Hematopoietic multipotent progenitor cell treated with erythropoietin and hydrocortisone succinate and interleukin-3 and kit ligand, for 17 days (in vitro differentiated cells): ENCODE measurements around the gene OR51T1.
"Not testable (repeated sequence)": the region's sequence is repeated elsewhere in the genome, so short reads cannot be mapped to it uniquely, and the experiment has no call there.

Source experiments
- DNase-seq: peaks from one replicate; pipeline ENCODE4 v3.0.0-alpha.2; 2015; ENCODE audit warnings: low spot score

OR51T1 gene, protein sequence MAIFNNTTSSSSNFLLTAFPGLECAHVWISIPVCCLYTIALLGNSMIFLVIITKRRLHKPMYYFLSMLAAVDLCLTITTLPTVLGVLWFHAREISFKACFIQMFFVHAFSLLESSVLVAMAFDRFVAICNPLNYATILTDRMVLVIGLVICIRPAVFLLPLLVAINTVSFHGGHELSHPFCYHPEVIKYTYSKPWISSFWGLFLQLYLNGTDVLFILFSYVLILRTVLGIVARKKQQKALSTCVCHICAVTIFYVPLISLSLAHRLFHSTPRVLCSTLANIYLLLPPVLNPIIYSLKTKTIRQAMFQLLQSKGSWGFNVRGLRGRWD

DNA sequence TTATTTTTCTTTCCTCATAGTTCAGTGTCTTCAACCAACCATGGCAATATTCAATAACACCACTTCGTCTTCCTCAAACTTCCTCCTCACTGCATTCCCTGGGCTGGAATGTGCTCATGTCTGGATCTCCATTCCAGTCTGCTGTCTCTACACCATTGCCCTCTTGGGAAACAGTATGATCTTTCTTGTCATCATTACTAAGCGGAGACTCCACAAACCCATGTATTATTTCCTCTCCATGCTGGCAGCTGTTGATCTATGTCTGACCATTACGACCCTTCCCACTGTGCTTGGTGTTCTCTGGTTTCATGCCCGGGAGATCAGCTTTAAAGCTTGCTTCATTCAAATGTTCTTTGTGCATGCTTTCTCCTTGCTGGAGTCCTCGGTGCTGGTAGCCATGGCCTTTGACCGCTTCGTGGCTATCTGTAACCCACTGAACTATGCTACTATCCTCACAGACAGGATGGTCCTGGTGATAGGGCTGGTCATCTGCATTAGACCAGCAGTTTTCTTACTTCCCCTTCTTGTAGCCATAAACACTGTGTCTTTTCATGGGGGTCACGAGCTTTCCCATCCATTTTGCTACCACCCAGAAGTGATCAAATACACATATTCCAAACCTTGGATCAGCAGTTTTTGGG lies at the start of gene OR51T1:
Gene OR51T1, plus strand, starts transcription at position 41 of the 641 bp plus-strand sequence. Its CDS starts 0 bp downstream, at position 41.
- DNase-seq, result no peak

DNA sequence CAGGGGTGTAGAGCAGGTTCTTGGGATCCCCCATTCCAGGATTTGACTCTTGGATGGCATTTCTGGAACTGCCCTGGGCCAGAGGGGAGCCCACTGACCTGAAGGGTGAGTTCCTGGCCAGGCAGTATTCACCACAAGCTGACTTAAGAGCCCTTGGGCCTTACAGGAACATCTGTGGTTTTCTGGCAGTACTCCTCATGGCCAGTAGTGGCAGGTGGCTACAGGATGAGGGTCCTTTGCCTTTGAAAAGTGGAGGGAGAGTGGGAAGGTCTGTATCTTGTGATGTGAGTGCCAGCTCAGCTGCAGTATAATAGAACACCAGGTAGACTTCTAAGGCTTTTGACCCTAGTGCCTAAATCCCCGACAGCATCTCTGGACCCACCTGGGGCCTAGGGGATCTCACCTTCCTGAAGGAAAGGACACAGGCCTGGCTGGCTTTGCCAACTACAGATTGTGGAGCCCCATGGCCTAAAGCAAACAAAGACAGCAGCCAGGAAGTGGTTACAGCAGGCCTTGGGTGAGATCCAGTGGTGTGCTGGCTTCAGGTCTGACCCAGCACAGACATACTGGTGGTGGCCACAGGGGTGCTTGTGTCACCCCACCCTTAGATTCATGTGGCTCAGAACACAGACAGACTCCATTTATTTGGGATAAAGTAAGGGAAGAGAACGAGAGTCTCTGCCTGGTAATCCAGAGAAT lies 41.7 kb upstream of the OR51T1 start:
- no peak for DNase-seq

DNA sequence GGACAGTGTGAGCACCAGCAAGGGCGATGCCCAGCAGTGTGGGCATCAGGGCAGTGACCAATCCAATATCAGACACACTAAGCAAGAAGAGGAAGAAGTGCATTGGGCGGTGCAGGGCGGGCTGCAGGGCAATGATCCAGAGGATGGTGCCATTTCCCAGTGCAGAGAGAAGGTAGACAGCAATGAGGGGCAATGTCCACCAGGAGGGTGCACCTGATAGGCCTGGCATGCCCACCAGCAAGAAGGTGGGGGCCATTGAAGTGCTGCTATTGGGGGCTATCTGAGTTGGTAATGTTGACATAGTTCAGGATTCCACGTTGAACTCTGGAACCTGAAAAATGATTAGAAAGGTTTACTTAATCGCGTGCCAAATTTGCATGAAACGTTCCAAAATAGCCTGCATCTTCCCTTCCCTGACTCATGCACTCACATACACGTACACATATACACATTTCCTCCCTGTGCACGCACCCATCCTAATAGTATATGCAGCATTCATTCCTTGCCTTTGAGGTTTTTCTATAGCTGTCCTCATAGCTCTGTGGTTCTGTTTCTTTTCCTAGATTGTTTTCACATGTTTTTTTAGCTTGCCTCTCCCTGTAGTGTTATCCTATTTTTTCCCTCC lies 32.7 kb upstream of the OR51T1 start, which contains the start of gene OR51S1:
Gene OR51S1, minus strand, starts transcription at position 301 of the 625 bp plus-strand sequence. Its CDS starts 0 bp downstream, at position 301.
- no peak for DNase-seq

DNA sequence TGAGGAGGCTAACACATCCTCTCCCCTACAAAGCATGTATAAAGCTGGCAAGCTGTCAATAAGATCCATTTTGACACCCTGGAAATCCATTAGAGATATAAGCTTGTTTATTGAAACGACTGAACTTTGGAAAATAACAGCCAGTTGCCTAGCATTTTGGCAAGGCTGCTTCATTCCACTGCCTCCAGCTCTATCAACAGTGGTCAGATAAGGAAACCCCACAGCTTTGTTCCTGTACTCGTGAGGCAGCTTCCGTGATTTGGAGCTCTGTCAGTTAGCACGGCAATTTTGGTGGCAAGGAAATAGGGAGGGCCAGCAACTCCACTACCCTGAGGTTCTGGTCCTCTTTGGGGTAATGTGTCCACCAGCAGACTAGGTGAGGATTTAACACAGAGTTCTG lies 30.7 kb upstream of the OR51T1 start:
- no peak for DNase-seq

DNA sequence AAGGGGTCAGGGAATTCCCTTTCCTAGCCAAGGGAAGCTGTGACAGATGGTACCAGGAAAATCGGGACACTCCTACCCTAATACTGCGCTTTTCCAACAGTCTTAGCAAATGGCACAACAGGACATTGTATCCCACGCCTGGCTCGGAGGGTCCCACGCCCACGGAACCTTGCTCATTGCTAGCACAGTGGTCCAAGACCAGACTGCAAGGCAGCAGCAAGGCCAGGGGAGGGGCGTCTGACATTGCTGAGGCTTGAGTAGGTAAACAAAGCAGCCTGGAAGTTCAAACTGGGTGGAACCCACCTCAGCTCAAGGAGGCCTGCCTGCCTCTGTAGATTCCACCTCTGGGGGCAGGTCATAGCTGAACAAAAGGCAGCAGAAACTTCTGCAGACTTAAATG lies 27.4 kb upstream of the OR51T1 start:
- DNase-seq, result not testable (repeated sequence)

DNA sequence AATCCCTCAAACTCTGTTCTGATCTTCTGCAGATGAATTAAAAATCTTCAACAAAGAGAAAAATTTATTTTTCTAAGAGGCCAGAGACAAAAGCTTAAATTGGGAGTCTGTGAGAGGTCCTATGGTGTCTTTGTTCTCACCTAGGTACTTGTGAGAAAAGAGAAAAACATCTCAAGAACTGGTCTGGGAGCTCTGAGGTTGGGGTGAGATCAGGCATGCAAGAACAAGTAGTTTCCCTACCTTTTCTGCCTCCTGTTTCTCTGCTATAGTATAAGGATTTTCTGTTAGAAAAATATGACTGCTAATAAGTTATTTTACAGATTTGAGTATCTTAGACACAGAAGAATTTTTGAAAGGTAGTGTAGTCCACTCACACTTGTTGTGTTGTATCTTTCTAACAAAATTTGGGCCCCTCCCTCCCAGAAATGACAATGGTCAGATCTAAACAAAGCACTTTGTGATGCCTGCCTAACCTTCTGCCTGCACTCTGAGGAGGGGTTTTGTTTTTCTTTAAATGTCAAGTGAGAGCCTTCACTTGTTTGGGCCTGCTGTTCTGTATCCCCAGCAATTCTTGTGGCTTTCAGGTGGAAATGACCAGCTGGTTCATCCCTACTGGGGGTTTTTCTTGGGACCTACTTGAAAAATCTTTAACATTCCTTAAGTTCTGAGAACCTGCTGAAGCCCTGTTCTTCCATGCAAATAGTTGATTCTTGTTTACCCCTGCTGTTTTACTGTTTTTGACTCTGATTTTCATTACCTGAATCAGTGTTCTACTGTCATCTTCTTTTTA lies 19.1 kb upstream of the OR51T1 start:
- DNase-seq, result no peak

DNA sequence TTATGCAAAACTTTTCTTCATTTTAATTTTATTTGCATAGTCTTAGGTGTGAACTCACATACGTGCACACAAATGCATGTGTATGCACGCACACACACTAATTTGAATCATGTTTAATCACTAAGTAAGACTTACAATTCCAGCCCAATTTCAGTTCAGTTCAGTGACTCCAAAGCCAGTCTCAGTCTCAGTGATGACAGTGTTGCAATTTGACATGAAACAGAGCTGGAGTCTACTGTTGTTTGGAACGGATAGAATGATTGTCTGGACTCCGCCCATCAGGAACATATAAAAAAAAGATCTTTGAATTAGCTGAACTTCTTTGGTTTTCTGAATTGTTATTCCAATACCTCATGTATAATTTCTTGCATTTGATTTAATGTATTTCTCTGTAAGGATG lies 17.8 kb upstream of the OR51T1 start:
- no peak for DNase-seq

DNA sequence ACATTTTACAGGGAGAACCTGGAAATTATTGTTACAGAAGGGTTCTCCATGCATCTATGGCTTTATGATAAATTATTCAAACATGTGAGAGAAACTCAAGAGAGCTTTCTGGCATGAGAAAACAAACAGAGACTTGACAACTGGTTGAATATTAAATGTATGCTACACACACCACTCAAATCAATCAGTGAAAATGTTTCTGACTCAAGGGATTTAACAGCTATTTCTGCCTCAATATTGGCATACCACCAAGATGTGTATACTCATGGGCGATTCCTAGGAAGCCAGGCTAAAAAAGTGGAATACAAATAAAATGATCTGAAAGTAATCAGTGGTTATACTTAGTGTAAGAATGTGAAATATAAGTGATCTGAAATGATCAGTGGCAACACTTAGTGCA lies 15.8 kb upstream of the OR51T1 start:
- DNase-seq, result no peak

DNA sequence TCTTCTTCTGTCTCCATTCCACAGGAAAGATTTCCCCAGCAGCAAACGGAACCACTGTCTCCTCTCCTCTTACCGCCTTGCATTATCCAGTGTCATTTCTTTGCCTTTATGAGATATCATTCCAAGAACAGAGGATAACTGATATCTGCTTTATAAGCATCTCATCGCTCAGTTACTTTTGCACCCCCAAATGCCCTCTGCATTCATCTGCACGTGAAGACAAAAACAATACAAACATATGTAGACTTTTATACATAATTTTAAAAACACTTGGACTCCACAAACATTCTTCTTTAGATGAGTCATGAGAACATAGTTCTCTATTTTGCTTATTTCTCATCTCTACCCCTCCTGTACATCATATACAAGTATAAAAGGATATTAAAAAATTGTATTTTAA lies 512 bp upstream of the OR51T1 start:
- no peak for DNase-seq

DNA sequence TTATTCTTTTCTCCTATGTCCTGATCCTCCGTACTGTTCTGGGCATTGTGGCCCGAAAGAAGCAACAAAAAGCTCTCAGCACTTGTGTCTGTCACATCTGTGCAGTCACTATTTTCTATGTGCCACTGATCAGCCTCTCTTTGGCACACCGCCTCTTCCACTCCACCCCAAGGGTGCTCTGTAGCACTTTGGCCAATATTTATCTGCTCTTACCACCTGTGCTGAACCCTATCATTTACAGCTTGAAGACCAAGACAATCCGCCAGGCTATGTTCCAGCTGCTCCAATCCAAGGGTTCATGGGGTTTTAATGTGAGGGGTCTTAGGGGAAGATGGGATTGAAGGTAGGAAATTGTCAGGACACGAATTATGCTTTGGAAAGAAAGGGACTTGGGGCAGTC lies 843 bp downstream of the OR51T1 start:
- no peak for DNase-seq

DNA sequence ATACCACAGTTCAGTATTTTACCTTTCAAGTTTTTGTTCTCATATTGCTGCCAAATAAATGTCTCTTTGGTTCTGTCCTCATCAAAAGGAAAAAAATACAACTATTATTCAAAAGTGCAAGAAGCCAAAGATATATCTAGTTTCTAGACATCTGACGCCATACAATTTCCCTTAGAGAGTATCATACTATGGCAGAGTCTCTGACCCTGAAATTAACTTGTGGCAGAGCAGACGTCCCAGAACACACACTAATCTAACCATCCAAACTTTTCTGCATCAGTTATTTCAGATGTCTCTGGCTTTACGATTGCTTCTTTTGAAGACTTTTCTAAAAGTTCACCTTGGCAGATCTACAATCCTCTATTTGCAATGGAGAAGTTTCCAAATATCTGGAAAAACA lies 2.7 kb downstream of the OR51T1 start:
- DNase-seq, result no peak

DNA sequence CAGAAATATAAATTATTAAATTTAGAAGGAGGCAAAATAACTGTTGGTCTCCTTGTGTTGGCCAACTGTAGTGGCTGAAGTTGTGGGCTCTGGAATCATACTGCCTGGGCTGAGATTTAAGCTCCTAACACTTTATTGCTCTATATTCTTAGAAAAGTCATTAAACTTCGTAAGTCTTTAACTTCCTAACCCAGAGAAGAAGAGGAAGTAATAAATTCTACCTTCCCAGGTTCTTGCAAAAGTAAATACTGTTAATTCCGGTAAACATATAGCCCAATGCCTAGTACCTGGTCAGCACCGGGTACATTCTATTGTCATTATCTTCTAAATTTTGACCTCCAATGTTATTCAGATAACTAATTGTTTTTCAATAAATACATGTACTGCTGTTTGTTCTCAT lies 4.5 kb downstream of the OR51T1 start:
- no peak for DNase-seq

DNA sequence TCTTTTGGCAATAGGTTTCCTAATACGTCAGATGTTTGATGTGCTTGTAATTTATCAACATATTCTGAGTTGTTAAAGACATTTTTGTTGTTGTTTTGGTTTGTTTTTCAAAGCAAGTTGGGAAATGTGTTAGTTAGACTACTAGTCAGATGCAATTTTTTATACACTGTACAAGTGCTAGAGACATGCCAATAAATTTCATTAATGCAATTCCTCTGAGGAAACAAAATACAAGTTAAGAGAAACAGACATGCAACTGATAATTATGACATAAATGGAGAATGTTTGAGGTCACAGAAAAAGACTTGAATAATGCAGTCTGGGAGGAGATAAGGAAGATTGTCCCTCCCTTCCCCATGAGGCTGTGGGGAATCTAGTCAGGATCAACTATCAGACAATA lies 5.9 kb downstream of the OR51T1 start:
- DNase-seq, result no peak

DNA sequence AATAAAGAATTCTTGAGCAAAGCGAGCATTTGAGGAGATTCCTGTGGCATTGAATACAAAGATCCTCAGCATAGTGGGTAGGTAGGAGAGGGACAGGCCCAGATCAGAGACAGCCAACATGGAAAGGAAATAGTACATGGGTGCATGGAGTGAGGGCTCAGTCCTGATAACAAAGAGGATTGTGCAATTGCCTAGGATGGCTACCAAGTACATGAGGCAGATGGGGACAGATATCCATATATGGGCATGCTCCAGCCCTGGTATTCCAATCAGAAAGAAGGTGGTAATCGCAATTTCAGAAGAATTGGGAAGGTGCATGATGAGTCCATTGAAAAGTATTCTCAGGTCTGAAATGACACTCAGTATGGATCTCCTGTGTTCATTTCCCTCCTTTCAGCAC lies 8.6 kb downstream of the OR51T1 start:
- DNase-seq, result no peak

DNA sequence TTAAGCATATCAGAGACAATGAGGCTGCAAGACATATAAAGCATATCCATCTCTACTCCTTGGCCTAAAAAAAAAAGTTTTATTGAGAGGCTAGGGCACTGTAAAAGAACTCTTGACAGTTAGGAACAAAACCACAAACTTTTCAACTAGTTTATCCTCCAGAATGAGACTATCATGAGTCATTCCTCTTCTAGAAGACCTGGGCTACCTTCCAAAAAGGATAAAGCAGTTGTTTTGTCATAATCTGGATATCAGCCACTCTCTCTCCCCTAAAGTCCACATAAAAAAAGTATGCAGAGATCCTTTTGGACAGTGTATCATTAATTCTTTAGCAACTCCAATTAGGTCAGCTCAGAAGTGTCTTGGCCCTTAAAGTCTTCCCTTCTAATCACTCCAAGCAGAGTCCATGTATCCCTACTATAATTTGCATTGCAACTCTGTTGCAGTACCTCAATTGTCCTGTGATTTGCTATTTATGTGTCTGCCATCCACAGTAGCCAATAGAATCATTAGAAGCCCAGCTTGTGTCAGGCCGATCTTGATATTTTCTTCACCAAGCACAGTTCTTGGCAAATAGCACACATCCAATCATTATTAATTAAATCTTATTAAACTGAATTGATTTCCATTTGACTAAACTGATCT lies 10.4 kb downstream of the OR51T1 start:
- DNase-seq, result no peak

DNA sequence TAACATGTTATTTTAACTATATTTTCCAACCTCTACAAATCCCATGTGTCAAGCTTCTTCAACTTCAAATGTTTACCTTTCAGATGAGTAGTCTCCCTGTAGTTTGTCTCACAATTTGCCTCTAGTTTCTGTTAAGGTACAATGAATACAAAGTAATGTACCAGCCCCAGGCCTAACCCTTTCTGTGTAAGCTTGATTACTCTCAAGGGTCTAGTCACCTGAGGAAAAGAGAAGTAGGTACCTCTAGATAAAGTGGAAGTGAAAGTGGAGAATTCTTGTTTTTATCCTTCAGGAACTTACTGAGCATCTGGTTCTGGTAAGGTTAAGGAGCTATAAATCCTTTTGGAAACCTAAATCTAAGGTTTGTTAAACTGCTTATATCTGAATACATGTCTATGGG lies 21.8 kb downstream of the OR51T1 start, which contains the start of gene OR51A7:
Gene OR51A7, plus strand, starts transcription at position 300 of the 400 bp plus-strand sequence. CDS start 3,587 bp downstream, outside the sequence.
- no peak for DNase-seq

DNA sequence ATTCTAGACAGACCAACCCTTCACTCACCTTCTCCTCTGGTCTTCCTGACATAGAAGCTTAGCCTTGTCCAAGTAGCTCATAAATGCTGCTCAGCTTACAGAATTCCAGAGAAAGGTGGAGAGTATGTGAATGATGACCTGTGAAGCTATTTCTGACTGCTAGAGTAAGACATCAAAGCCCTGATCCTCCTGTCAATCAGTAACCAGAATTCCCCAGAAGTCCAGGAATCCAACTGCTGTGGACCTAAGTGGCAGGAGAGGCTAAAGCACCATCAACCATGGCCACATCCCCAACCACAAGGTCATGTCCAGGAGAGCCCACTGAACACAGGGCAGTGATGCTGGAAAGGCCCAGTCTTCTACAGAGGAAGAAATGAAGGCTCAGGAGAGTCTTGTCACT lies 34.9 kb downstream of the OR51T1 start:
- DNase-seq, result no peak

DNA sequence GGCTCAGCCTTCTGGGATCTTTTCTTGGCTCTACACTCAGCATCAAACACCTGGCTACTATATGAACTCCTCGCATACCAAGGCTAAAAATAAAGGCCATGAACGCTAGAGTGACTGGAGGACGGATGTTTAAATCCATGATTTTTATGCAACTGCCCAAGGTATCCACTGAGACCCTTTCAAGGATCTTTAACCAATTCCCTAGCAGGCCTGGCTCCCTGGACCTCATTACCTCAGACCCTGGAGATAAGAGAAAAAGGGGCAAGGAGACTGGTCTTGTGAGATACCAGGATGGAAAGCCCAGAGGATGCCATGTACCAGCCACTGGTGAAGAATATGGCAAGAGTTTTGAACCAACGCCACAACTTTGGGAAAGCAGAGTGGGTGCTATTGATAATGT lies 37.5 kb downstream of the OR51T1 start, which contains the start of gene OR51G2:
Gene OR51G2, minus strand, starts transcription at position 101 of the 400 bp plus-strand sequence. CDS start 3,687 bp downstream, outside the sequence.
- no peak for DNase-seq

DNA sequence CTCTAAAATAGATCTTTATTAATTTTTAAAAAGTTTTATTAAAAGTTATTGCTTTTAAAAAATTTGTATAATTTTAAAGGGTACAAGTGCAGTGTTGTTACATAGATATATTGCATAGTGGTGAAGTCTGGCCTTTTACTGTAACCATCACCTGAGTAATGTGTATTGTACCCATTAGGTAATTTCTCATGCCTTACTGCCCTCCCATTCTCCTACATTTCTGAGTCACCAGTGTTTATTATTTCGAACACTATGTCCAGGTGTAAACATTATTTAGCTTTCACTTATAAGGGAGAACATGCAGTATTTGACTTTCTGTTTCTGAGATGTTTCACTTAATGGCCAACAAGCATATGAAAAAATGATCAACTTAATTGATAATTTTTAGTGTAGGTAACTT lies 40.1 kb downstream of the OR51T1 start:
- no peak for DNase-seq

DNA sequence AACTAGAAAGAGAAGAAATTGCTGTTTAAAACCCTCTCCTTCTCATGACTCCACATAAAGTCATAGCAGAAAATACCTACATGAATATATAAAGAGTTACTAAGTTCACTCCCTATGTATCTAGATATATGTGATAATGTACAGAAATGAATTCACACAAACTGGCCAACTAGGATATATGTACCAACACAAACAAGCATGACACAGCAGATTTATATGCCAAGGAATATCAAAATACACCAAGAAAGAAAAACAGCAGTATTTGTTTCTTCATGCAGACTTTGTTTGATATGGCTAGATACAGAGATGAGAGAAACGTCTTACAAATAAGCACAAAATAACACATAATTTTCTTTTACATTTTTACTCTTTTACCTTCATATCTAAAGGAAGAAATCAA lies 40.6 kb downstream of the OR51T1 start:
- DNase-seq, result no peak

DNA sequence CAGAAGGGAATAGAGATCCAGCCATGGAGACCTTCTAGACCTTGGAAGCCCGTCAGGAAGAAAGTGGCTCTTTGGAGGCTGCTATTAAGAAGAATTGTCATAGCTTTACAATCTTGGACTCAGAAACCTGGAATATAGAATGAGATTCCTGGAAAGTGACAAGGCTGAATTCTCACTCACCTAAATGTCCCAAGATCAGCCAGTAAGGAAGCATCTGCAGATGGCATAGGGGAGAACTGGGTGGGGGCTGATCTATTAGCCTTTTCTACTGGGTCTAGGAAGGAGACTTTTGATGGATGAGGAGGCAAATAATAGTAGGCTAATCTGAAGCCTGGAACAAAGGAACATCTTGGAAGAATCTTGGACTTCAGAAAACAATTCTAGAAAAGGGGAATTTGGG lies 42.5 kb downstream of the OR51T1 start, which contains the start of gene OR51G1:
Gene OR51G1, minus strand, starts transcription at position 101 of the 400 bp plus-strand sequence. Its CDS starts 0 bp downstream, at position 101.
- DNase-seq, result no peak
